Activated CD8-positive, alpha-beta memory T cell treated with anti-CD3 and anti-CD28 coated beads, Interleukin-2, amount 10 ng/mL, durations not matched to agents 7 days and 5 days (primary cell): ENCODE data around the gene SMPD3. TPM values are rescaled to one million over a fixed set of nuclear protein-coding genes. Genes with fewer than 3 reads are reported as not detected.

Source experiments
- ATAC-seq: fragments of 150-1000 bp; cut with Tn5 transposase; one replicate; pipeline ENCODE4 v1.10.0; 2021; ENCODE audit warnings: moderate library complexity
- CTCF ChIA-PET: fragments of 350-600 bp; sonication (Branson Sonifier 250); formaldehyde crosslinking; loops from one replicate; lab custom pipeline; 2021; ENCODE audit warnings: antibody characterized with exemption; lab: Charles Lee
- DNase-seq: peaks from one replicate; pipeline ENCODE4 v3.0.0-alpha.2; 2020
- H3K27ac Mint-ChIP-seq: one replicate; pipeline ENCODE4 v1.8.0; 2021; ENCODE audit warnings: mild to moderate bottlenecking, mixed read lengths
- H3K27me3 Mint-ChIP-seq: one replicate; pipeline ENCODE4 v1.8.0; 2021; ENCODE audit warnings: mixed read lengths
- H3K36me3 Mint-ChIP-seq: one replicate; pipeline ENCODE4 v1.8.0; 2021; ENCODE audit warnings: mild to moderate bottlenecking, mixed read lengths
- H3K4me1 Mint-ChIP-seq: one replicate; pipeline ENCODE4 v1.8.0; 2021; ENCODE audit warnings: mixed read lengths
- H3K4me3 Mint-ChIP-seq: one replicate; pipeline ENCODE4 v1.8.0; 2021; ENCODE audit warnings: mild to moderate bottlenecking, moderate library complexity, mixed read lengths
- H3K9me3 Mint-ChIP-seq: one replicate; pipeline ENCODE4 v1.8.0; 2022; ENCODE audit warnings: low read depth, mixed read lengths
- total RNA-seq, 2 experiments: library from RNA; stranded (reverse); gene quantifications; one replicate each; pipeline ENCODE4 v1.2.3, GENCODE V29; 2021

The SMPD3 gene
- total RNA-seq, 2 experiments from 2014 or later = 7.7 to 7.9 TPM

GRCh38 chr16:68364561-68364998, 83.7 kb downstream of the SMPD3 start:
- DNase-seq = no peak
- peaks cover 20% of the 10 kb centered on the region for H3K27me3 Mint-ChIP-seq
- peaks cover 3% of the 10 kb centered on the region for H3K36me3 Mint-ChIP-seq
- no peak overlapping the region for H3K4me3 Mint-ChIP-seq
- ATAC-seq = no peak
- no peaks in the 10 kb centered on the region for H3K9me3 Mint-ChIP-seq
- no peak overlapping the region for H3K27ac Mint-ChIP-seq
- CTCF ChIA-PET = interaction anchor here (0.6 to 2.4 kb wide), 8 partner anchors 9 to 840 kb away, joined by 3 to 10 read pairs (median 4); no protein-coding TSS in a partner anchor
- peaks cover 25% of the 10 kb centered on the region for H3K4me1 Mint-ChIP-seq

GRCh38 chr16:68363658-68364521, 84.4 kb downstream of the SMPD3 start:
- ATAC-seq (no peak), DNase-seq (no peak)
- H3K4me3 Mint-ChIP-seq = no peak overlapping the region
- CTCF ChIA-PET = interaction anchor here (0.6 to 2.4 kb wide), 10 partner anchors 8 to 841 kb away, joined by 3 to 10 read pairs (median 4); no protein-coding TSS in a partner anchor
- peaks cover 18% of the 10 kb centered on the region for H3K4me1 Mint-ChIP-seq
- H3K27ac Mint-ChIP-seq = no peak overlapping the region
- peaks cover 3% of the 10 kb centered on the region for H3K36me3 Mint-ChIP-seq
- no peaks in the 10 kb centered on the region for H3K9me3 Mint-ChIP-seq
- peaks cover 20% of the 10 kb centered on the region for H3K27me3 Mint-ChIP-seq

- CTCF ChIA-PET = interaction anchor here (0.6 to 2.4 kb wide), 4 partner anchors 33 to 147 kb away, joined by 3 to 10 read pairs (median 4); no protein-coding TSS in a partner anchor
These were observed 85.2 kb downstream of the SMPD3 start for GRCh38 chr16:68362947-68363657.

GRCh38 chr16:68362262-68362913, 85.9 kb downstream of the SMPD3 start:
- no peaks in the 10 kb centered on the region for H3K9me3 Mint-ChIP-seq
- H3K36me3 Mint-ChIP-seq = peaks cover 12% of the 10 kb centered on the region
- no peak overlapping the region for H3K4me3 Mint-ChIP-seq
- H3K4me1 Mint-ChIP-seq = peaks cover 17% of the 10 kb centered on the region
- H3K27me3 Mint-ChIP-seq = peaks cover 14% of the 10 kb centered on the region
- DNase-seq = no peak
- H3K27ac Mint-ChIP-seq = no peak overlapping the region
- CTCF ChIA-PET = interaction anchor here (1.3 to 2.4 kb wide), 3 partner anchors 18 to 34 kb away, joined by 3 to 10 read pairs (median 4); no protein-coding TSS in a partner anchor
- no peak for ATAC-seq

More at GRCh38 chr16:68362947-68363657, 85.2 kb downstream of the SMPD3 start:
- H3K27ac Mint-ChIP-seq = no peak overlapping the region
- peaks cover 16% of the 10 kb centered on the region for H3K27me3 Mint-ChIP-seq
- H3K36me3 Mint-ChIP-seq = peaks cover 6% of the 10 kb centered on the region
- ATAC-seq = no peak
- peaks cover 17% of the 10 kb centered on the region for H3K4me1 Mint-ChIP-seq
- no peak overlapping the region for H3K4me3 Mint-ChIP-seq
- no peaks in the 10 kb centered on the region for H3K9me3 Mint-ChIP-seq
- DNase-seq = no peak

- Mint-ChIP-seq H3K4me1 (peaks cover 23% of the 10 kb centered on the region), H3K27ac (no peak overlapping the region), H3K36me3 (peaks cover 19% of the 10 kb centered on the region), H3K27me3 (peaks cover 12% of the 10 kb centered on the region), H3K4me3 (no peak overlapping the region), H3K9me3 (no peaks in the 10 kb centered on the region)
- no peak for ATAC-seq
- DNase-seq = no peak
- CTCF ChIA-PET = interaction anchor here (1.1 to 1.6 kb wide), 4 partner anchors 17 to 148 kb away, joined by 3 to 4 read pairs (median 3); partner anchors contain the start of genes PRMT7 and SLC7A6OS
These were observed 86.8 kb downstream of the SMPD3 start for GRCh38 chr16:68361485-68361884.

- Mint-ChIP-seq H3K27me3 (peaks cover 7% of the 10 kb centered on the region), H3K4me3 (no peak overlapping the region), H3K4me1 (peaks cover 28% of the 10 kb centered on the region), H3K9me3 (no peaks in the 10 kb centered on the region), H3K27ac (no peak overlapping the region), H3K36me3 (peaks cover 23% of the 10 kb centered on the region)
- CTCF ChIA-PET = interaction anchor here (0.9 to 2.3 kb wide), 5 partner anchors 8 to 149 kb away, joined by 3 to 15 read pairs (median 3); partner anchors contain the start of genes PRMT7 and SLC7A6OS
- DNase-seq = no peak
- no peak for ATAC-seq
These were observed 87.4 kb downstream of the SMPD3 start for GRCh38 chr16:68360956-68361355.

GRCh38 chr16:68360547-68360946, 87.8 kb downstream of the SMPD3 start:
- ATAC-seq (no peak), DNase-seq (no peak)
- peaks cover 32% of the 10 kb centered on the region for H3K4me1 Mint-ChIP-seq
- no peak overlapping the region for H3K4me3 Mint-ChIP-seq
- CTCF ChIA-PET = interaction anchor here (0.8 to 2.3 kb wide), 6 partner anchors 9 to 149 kb away, joined by 3 to 15 read pairs (median 3); partner anchors contain the start of genes PRMT7 and SLC7A6OS
- H3K27ac Mint-ChIP-seq = no peak overlapping the region
- H3K9me3 Mint-ChIP-seq = no peaks in the 10 kb centered on the region
- peaks cover 24% of the 10 kb centered on the region for H3K36me3 Mint-ChIP-seq
- H3K27me3 Mint-ChIP-seq = peaks cover 4% of the 10 kb centered on the region

- ATAC-seq = no peak
- Mint-ChIP-seq H3K27me3 (peaks cover 3% of the 10 kb centered on the region), H3K9me3 (no peaks in the 10 kb centered on the region), H3K27ac (no peak overlapping the region), H3K36me3 (peaks cover 31% of the 10 kb centered on the region), H3K4me1 (peaks cover 37% of the 10 kb centered on the region), H3K4me3 (no peak overlapping the region)
- CTCF ChIA-PET = interaction anchor here (0.8 to 2.3 kb wide), 3 partner anchors 10 to 98 kb away, joined by 3 to 15 read pairs (median 4); no protein-coding TSS in a partner anchor
- no peak for DNase-seq
These were observed 88.7 kb downstream of the SMPD3 start for GRCh38 chr16:68359398-68360191.

- H3K36me3 Mint-ChIP-seq = peaks cover 37% of the 10 kb centered on the region
- no peak overlapping the region for H3K27ac Mint-ChIP-seq
These were observed 89.4 kb downstream of the SMPD3 start for GRCh38 chr16:68358951-68359350.

GRCh38 chr16:68357923-68358322, 90.4 kb downstream of the SMPD3 start:
- Mint-ChIP-seq H3K27ac (no peak overlapping the region), H3K36me3 (peaks cover 44% of the 10 kb centered on the region)

More at GRCh38 chr16:68358951-68359350, 89.4 kb downstream of the SMPD3 start:
- Mint-ChIP-seq H3K9me3 (no peaks in the 10 kb centered on the region), H3K27me3 (no peaks in the 10 kb centered on the region), H3K4me3 (no peak overlapping the region), H3K4me1 (peaks cover 37% of the 10 kb centered on the region)
- ATAC-seq = no peak
- CTCF ChIA-PET = interaction anchor here (2.3 kb wide), 1 partner anchor 10 kb away, joined by 15 read pairs; no protein-coding TSS in a partner anchor
- DNase-seq = no peak

GRCh38 chr16:68357521-68357922, 90.8 kb downstream of the SMPD3 start:
- ATAC-seq (no peak), DNase-seq (no peak)
- Mint-ChIP-seq H3K36me3 (peaks cover 46% of the 10 kb centered on the region), H3K4me3 (no peak overlapping the region), H3K9me3 (no peaks in the 10 kb centered on the region), H3K27me3 (no peaks in the 10 kb centered on the region), H3K4me1 (peaks cover 37% of the 10 kb centered on the region), H3K27ac (no peak overlapping the region)
- CTCF ChIA-PET = interaction anchor here (0.8 to 3.8 kb wide), 6 partner anchors 11 to 164 kb away, joined by 3 to 48 read pairs (median 9); partner anchors contain the start of gene SLC7A6

More at GRCh38 chr16:68357923-68358322, 90.4 kb downstream of the SMPD3 start:
- DNase-seq = no peak
- CTCF ChIA-PET = interaction anchor here (0.8 to 3.8 kb wide), 6 partner anchors 11 to 163 kb away, joined by 3 to 48 read pairs (median 9); partner anchors contain the start of gene SLC7A6
- H3K9me3 Mint-ChIP-seq = no peaks in the 10 kb centered on the region
- peaks cover 37% of the 10 kb centered on the region for H3K4me1 Mint-ChIP-seq
- no peak overlapping the region for H3K4me3 Mint-ChIP-seq
- H3K27me3 Mint-ChIP-seq = no peaks in the 10 kb centered on the region
- ATAC-seq = no peak
